ENCODE results near the gene E2F1.

DNA sequence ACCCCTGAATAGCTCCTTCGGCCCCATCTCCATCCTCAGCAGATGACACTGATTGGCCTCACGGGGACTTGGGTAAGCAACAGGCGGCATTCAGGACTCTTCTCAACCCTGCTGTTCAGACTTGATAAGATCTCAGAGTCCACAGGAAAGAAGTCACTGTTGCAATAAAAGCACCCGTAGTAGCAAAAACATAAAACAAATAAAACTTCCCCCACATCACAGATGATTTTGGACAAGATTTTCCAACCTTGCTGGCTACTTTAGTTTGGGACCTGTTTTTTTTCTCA lies 41.2 kb downstream of the E2F1 start:
- TF ChIP-seq PATZ1 (CRISPR knock-in tag; IDR thresholded peaks at IDR 0.05; ENCODE audit: borderline replicate concordance) (no peak), GLIS3 (CRISPR knock-in tag; IDR thresholded peaks at IDR 0.05) (no peak), RARB (CRISPR knock-in tag; IDR thresholded peaks at IDR 0.05) (no peak), ZNF8 (CRISPR knock-in tag; IDR thresholded peaks at IDR 0.05) (no peak), BACH2 (CRISPR knock-in tag; IDR thresholded peaks at IDR 0.05; ENCODE audit: borderline replicate concordance) (no peak), CSRNP3 (CRISPR knock-in tag; IDR thresholded peaks at IDR 0.05) (no peak)

All from SK-N-SH treated with all-trans-retinoic acid at 6 μM for 48 hours (cell line).